Astrocyte (in vitro differentiated cells and primary cell): ENCODE results near the gene NOC2L.

ENCODE experiments used
- EZH2 ChIP-seq: IDR thresholded peaks from 2 replicates; pipeline ENCODE4 v1.6.1; 2012; ENCODE audit warnings: mild to moderate bottlenecking, low read length, inconsistent platforms; ENCODE audit not compliant: insufficient read depth
- TF ChIP-seq, protein P1 (sequence below): IDR thresholded peaks from 2 replicates; pipeline ENCODE4 v1.5.1; 2011; ENCODE audit warnings: low read depth, mild to moderate bottlenecking, inconsistent platforms, low read length, moderate library complexity; ENCODE audit not compliant: insufficient read depth

DNA sequence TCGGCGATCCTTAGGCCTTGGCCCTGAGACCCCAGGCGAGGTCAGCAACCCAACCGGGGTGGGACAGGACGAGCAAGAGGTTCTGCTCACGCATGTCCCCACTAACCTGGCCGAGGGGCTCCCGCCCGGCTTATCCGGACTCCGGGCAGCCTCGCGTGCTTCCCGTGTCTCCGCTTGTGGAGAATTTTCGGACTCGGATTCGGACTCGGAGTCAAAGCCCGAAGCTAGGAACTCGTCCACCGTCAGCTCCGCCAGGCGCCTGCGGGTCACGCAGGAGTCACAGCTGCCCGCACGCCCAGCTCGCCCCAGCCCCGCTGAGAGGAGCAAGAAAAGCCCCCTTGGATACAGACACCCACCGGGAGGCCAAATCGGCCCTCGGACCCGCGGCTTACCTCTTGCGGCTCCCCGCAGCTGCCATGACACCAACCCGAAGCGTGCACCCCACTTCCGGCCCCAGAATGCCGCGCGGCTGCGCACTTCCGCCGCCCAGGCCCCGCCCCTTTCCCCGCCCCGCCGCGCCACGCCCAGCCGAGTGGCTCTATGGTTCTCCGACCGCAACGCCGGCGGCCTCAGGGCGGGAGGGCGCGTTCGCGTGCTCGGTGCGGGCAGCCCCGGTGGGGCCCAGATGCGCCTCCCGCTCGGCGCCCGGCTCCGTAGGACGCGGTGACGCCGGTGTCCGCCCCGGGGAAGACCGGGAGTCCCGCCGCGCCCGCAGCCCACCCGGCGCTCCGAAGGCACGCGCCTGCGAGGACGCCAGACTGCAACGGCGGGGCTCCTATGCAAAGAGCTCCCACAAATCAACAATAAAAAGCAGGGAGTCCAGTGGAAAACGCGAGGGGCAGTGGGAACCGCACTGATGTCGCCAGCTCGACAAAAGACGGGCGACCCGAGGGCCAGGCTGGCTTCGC, at the start of gene NOC2L:
- TF ChIP-seq, protein P1, sequence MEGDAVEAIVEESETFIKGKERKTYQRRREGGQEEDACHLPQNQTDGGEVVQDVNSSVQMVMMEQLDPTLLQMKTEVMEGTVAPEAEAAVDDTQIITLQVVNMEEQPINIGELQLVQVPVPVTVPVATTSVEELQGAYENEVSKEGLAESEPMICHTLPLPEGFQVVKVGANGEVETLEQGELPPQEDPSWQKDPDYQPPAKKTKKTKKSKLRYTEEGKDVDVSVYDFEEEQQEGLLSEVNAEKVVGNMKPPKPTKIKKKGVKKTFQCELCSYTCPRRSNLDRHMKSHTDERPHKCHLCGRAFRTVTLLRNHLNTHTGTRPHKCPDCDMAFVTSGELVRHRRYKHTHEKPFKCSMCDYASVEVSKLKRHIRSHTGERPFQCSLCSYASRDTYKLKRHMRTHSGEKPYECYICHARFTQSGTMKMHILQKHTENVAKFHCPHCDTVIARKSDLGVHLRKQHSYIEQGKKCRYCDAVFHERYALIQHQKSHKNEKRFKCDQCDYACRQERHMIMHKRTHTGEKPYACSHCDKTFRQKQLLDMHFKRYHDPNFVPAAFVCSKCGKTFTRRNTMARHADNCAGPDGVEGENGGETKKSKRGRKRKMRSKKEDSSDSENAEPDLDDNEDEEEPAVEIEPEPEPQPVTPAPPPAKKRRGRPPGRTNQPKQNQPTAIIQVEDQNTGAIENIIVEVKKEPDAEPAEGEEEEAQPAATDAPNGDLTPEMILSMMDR, result no peak
- no peak for TF ChIP-seq EZH2
